ENCODE results near the gene ZSCAN21. TPM values are rescaled to one million over a fixed set of nuclear protein-coding genes. Genes with fewer than 3 reads are reported as not detected.
A peak's percentile ranks its signal among the peaks of the same experiment; 100 is the strongest.

ZSCAN21 gene
- total and polyA plus RNA-seq, 12 donors: 10.0 to 22.7 (median 13.6) TPM

- Histone ChIP-seq H3K36me3 (replicated peaks in 1 of 2) (peaks cover 0 to 67% of the 10 kb centered on the region in 2 donors), H3K27me3 (no peaks in the 10 kb centered on the region), H3K9me3 (replicated peaks in 1 of 3) (no peaks in the 10 kb centered on the region), H3K4me1 (replicated peaks in 1 of 2) (peaks cover 3 to 42% of the 10 kb centered on the region in 2 donors), H3K27ac (peak overlapping the region in 3 of 5 donors; percentile 57 to 68 (median 60)), H3K4me3 (no peak overlapping the region)
- WGBS, 4 donors: 50 to 72% (median 60%) methylated on average over 7 to 12 of the region's 12 CpGs
- peak; percentile 43 to 80 (median 74) for DNase-seq
- intact Hi-C loops (cut with DNase I): no loop called here
- no peak for TF ChIP-seq POLR2A (IDR thresholded peaks at IDR 0.05)
- TF ChIP-seq CTCF (IDR thresholded peaks at IDR 0.05): no peak
These were observed 25.5 kb upstream of the ZSCAN21 start for GRCh38 chr7:100024020-100024619.

DNA sequence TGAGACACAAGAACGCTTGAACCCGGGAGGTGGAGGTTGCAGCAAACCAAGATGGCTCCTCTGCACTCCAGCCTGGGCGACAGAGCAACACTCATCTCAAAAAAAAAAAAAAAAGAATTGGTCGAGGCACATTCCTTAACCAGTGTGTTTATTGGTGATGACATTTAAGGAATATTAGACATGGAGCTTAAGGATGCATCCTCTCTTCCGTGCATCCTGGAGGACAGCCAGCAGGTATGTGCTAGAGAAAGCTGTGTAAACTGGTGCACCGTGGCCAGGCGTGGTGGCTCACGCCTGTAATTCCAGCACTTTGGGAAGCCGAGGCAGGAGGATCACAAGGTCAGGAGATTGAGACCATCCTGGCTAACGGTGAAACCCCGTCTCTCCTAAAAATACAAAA, 22.4 kb upstream of the ZSCAN21 start:
- Histone ChIP-seq H3K9me3 (replicated peaks in 1 of 3) (no peaks in the 10 kb centered on the region), H3K27ac (no peak overlapping the region), H3K4me3 (no peak overlapping the region), H3K27me3 (no peaks in the 10 kb centered on the region), H3K36me3 (replicated peaks in 1 of 2) (peaks cover 0 to 83% of the 10 kb centered on the region in 2 donors), H3K4me1 (replicated peaks in 1 of 2) (peaks cover 0 to 20% of the 10 kb centered on the region in 2 donors)
- no peak for DNase-seq
- 85 to 91% (median 87%) methylated on average over 10 to 11 of the region's 11 CpGs for WGBS, 4 donors
- intact Hi-C loops (cut with DNase I): no loop called here
- TF ChIP-seq CTCF (IDR thresholded peaks at IDR 0.05) (no peak), POLR2A (IDR thresholded peaks at IDR 0.05) (no peak)

DNA sequence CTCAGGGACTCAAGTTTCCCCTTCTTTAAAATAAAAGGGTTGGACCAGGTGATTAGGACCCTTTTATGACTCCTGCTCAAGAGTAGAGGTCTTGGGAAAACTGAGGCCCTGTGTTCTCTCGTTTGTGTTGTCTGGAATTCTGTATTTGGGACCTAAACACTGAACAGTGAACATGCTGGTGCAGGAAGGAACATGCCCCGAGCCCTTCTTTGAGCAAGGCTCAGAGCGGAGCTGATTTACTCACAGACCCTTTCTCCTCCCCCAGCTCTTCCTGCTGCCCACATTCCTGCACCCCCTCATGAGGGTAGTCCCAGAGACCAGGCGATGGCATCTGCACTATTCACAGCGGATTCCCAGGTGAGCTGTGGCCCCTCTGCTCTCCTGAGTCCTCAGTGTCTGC, 20.0 kb upstream of the ZSCAN21 start:
- 89 to 96% (median 91%) methylated on average over 4 to 5 of the region's 5 CpGs for WGBS, 4 donors
- no peak overlapping the region for H3K4me3 ChIP-seq
- TF ChIP-seq POLR2A (IDR thresholded peaks at IDR 0.05) (no peak), CTCF (IDR thresholded peaks at IDR 0.05) (no peak)
- H3K36me3 ChIP-seq (replicated peaks in 1 of 2): peaks cover 0 to 90% of the 10 kb centered on the region in 2 donors
- H3K9me3 ChIP-seq (replicated peaks in 1 of 3): no peaks in the 10 kb centered on the region
- H3K27ac ChIP-seq: no peak overlapping the region
- H3K27me3 ChIP-seq: no peaks in the 10 kb centered on the region
- intact Hi-C loops (cut with DNase I): no loop called here
- DNase-seq: no peak
- peaks cover 4 to 5% of the 10 kb centered on the region in 2 donors for H3K4me1 ChIP-seq (replicated peaks in 1 of 2)

DNA sequence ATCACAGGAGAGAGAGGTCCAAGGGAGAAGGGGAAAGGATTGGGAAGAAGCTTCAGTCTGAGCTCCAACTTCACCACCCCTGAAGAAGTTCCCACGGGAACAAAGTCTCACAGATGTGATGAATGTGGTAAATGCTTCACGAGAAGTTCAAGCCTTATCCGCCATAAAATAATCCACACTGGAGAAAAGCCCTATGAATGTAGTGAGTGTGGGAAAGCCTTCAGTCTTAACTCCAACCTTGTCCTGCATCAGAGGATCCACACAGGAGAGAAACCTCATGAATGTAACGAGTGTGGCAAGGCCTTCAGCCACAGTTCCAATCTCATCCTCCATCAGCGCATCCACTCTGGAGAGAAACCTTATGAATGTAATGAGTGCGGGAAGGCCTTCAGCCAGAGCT, 16.0 kb upstream of the ZSCAN21 start:
- no peak for DNase-seq
- TF ChIP-seq POLR2A (IDR thresholded peaks at IDR 0.05): no peak
- TF ChIP-seq CTCF (IDR thresholded peaks at IDR 0.05): no peak
- Histone ChIP-seq H3K9me3 (replicated peaks in 1 of 3) (no peaks in the 10 kb centered on the region), H3K27me3 (no peaks in the 10 kb centered on the region), H3K4me1 (replicated peaks in 1 of 2) (peaks cover 20 to 32% of the 10 kb centered on the region in 2 donors), H3K27ac (no peak overlapping the region), H3K4me3 (no peak overlapping the region), H3K36me3 (replicated peaks in 1 of 2) (peaks cover 0 to 69% of the 10 kb centered on the region in 2 donors)
- intact Hi-C loops (cut with DNase I): no loop called here
- 95 to 98% (median 96%) methylated on average over 6 of the region's 6 CpGs for WGBS, 4 donors
